HG03469 (cell line): ENCODE measurements around the gene UNC93A.
"Not testable (repeated sequence)": the region's sequence is repeated elsewhere in the genome, so short reads cannot be mapped to it uniquely, and the experiment has no call there.

Experiments
- ATAC-seq: cut with Tn5 transposase; IDR thresholded peaks from one replicate; pipeline ENCODE4 v1.9.1; 2021; ENCODE audit warnings: mild to moderate bottlenecking, moderate library complexity, moderate number of reproducible peaks; ENCODE audit not compliant: unreplicated experiment

Gene UNC93A

DNA sequence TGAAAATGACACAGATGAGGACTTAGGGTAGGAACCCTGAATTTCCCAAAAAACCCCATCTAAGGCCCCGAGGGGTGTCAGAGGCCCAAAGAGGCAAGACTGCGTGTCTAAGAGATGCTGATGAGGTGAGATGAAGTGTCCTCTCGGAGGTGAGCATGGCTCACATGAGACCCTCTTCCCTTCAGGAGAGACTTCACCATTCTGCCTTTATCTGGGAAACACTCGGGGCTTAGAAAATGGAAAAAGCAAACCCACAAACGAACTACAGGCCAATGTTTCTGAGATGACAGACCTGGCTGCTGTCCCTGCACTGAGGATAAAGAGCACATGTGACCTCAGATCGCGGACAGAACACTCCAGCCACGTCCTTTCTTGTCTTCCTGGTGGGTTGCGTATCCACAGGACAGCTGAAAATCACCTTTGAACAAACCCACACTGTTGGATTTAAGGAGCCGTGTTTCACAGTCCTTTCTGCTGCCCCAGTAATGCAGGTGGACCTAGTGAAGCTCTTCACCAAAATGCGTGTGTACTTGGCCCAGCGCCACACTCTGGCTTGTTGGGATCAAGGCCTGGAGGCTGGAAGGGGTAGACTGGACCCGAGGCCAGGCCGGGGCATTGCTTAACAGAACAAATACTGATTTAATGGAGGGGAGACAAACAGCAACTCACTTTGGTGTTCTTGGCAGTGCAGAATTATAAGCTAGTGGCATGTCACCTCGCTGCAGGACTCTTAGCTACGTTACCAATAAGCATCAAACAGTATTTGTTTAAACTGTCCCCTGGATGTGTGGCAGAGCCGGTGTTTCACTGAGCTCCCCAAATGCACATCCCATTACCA is 18.5 kb downstream of the UNC93A start:
- ATAC-seq = not testable (repeated sequence)

GRCh38 chr6:167311286-167311685 is 20.2 kb downstream of the UNC93A start:
- no peak for ATAC-seq

DNA sequence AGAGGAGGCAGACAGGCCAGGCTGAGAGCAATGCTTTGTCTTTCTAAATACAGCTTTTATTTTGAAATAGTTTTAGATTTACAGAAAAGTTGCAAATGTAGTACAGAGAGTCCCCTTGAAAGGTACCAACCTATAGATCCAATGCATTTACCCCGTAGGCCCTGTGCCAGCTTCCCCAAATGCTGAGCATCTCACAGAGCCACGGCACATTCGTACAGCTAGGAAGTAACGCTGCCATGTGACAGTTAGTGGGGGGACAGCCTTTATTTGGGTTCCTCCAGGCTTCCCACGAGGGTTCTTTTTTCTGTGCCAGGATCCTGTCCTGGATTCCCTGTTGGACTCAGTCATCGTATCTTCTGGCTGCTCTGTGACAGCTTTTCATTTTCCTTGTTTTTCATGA is 20.6 kb downstream of the UNC93A start:
- not testable (repeated sequence) for ATAC-seq

DNA sequence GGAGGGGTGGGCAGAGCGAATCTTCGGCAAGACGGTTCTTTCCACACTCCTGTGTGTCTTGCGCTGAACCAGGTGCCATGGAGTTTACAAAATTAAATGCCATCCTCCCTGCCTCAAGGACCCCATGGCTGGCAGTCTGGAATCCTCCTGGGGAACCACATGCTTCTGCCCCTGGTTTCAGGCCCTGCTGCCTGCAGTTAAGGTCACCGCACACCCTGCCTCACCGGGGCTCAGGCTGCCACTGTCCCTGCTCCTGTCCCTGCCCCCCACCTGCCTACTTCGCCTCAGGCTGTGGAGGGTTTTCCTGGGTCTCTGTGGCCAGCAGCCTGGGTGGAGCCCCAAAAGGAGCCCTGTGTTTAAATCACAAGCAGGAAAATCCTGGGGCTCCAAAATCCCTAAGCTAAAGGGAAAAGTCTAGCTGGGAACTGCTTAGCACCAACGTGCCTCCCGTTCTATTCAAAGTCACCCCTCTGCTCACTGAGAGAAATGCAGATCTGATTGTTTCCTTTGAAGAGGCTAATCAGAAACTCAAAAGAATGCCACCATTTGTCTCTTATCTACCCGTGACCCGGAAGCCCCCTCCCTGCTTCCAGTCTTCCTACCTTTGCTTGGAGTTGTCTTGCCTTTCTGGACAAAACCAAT is 23.2 kb downstream of the UNC93A start:
- no peak for ATAC-seq

DNA sequence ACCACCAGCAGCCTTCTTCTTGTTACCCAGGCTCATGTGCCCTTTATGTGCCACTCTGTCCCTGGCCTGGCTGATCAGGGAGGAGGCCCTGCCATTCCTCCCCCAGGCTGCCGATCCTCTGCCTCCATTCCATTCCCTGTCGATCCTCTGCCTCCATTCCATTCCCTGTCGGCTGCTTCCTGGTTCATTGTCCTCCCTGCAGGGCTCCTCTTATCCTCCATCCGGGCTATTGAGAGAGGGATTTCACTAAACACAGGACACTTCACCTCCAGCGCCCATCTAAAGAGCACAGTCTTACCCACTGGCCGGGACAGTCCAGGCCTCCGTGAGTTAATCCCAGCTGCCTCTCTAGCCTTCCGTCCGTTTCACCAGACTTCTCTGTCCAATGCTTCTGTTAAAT is 26.1 kb downstream of the UNC93A start:
- ATAC-seq = no peak

- ATAC-seq = not testable (repeated sequence)
Observed at GRCh38 chr6:167318354-167318753, 27.2 kb downstream of the UNC93A start.

GRCh38 chr6:167318856-167319255 is 27.7 kb downstream of the UNC93A start:
- ATAC-seq = not testable (repeated sequence)

DNA sequence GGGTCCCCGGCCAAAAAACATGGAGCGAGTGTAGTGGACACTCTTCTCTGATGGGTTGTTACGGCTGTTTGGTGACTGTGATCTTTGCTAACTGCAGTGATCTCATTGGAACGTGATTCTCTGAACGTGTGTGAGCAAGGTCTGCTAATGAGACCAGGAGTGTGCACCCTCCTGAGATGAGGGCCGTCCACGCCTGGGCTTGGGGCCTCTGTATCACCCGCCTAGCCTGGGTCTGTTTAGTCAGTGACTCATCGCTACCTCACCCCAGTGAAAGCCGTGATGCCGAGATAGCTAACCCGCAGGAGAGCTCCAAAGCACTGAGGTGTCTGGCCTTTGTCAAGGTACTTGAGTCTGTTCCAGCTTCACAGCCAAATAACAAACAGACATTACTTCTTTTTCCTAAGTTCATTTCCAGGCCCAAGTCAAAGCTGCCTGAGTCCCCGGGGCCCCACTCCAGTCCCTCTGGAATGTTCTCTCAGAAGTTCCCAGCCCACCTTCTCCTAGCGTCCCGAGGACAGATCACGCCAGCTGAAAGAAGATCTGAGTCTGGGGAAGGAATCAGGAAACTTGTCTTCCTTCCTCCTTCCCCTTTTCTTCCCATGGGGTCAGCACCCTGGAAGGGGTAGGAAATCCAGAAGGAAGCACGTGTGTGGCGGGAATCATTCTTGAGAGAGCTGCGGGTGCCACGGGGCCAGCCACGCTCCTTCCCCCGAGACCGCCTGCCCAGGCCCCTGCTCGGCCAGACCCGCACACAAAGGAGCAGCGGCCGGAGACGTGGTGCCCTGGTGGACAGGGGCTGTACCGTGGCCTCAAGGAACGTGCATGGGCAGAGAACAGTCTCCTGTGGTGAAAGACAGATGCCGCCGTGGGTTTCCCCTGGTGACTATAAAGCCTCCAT is 29.0 kb downstream of the UNC93A start:
- not testable (repeated sequence) for ATAC-seq

GRCh38 chr6:167320754-167321056 is 29.6 kb downstream of the UNC93A start:
- not testable (repeated sequence) for ATAC-seq

DNA sequence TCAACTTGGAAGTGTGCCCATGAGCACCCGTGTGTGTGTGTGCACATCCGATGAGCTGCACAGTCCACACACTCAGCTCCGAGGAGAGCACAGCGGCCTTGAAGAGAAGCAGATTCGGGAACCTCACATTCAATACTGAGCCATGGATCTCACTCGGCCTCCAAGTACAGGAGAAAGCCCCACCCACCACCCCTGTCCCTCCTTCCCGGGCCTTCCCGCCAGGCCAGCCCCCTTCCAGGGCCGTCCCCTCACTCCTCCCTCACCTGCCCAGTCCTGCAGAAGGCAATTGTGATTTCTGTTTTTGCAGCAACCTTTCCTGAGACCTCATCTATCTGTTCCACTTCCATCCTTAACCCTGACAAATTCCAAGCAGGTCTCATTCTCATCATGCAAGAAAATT is 30.1 kb downstream of the UNC93A start:
- not testable (repeated sequence) for ATAC-seq

GRCh38 chr6:167323111-167323510 is 32.0 kb downstream of the UNC93A start:
- no peak for ATAC-seq

- no peak for ATAC-seq
Observed at GRCh38 chr6:167324111-167324510, 33.0 kb downstream of the UNC93A start.

DNA sequence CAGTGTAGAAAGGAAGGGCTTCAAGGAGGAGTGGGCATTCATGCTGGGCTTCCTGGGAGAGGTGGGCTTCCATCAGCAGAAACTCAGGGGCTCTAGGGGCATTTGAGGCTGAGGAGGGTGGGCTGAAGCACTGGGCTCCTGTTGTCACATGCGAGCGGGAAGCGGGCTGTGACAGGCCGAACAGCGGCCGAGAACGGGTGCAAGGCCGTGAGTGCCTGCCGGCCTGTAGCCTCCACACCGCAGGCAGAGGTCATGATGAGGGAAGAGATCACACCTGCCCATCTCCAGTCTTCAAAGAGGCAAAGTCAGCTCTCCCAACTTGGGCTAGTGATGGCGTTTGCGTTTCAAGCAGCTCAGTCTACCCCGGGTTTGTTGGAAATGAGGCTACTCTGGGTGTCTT is 34.7 kb downstream of the UNC93A start:
- no peak for ATAC-seq

DNA sequence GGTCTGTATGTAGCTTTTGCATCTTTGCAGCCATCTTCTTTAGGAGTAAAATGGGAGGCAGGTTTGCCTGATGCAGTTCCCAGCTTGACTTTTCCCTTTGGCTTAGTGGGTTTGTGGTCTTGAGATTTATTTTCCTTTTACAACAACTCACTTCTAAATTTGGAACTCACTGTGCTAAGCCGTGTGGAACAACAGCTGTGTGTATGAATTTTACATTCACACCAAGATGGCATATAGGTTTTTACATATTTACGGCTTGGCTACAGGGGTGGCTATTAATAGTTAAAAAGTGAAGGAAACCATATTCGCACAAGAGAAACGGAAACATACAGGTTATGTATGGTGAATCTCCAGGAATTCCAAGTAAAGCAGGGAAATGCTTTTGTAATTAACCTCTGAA is 36.3 kb downstream of the UNC93A start:
- ATAC-seq = no peak

- ATAC-seq = no peak
Observed at GRCh38 chr6:167328086-167328485, 37.0 kb downstream of the UNC93A start.

DNA sequence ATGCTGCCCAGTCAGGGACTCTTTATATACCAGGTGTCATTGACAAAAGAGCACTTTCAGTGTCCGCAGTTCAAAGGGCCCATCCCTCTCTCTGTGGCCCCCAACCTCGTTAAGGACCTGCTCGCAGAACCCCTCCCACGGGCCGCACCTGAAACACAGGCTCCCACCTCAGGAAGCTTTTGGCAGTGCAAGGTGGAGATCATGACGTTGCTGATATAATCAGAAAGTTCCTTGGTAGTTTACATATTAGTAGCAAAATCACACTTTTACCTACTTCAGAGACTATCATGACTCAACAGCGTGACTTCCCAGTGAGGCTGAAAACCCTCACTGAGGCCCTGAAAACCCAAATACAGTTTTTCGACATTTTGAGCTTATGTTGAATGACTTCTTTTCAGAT is 37.9 kb downstream of the UNC93A start:
- ATAC-seq = no peak

- no peak for ATAC-seq
Observed at GRCh38 chr6:167330750-167331149, 39.6 kb downstream of the UNC93A start.

- no peak for ATAC-seq
Observed at GRCh38 chr6:167331565-167331964, 40.5 kb downstream of the UNC93A start.

DNA sequence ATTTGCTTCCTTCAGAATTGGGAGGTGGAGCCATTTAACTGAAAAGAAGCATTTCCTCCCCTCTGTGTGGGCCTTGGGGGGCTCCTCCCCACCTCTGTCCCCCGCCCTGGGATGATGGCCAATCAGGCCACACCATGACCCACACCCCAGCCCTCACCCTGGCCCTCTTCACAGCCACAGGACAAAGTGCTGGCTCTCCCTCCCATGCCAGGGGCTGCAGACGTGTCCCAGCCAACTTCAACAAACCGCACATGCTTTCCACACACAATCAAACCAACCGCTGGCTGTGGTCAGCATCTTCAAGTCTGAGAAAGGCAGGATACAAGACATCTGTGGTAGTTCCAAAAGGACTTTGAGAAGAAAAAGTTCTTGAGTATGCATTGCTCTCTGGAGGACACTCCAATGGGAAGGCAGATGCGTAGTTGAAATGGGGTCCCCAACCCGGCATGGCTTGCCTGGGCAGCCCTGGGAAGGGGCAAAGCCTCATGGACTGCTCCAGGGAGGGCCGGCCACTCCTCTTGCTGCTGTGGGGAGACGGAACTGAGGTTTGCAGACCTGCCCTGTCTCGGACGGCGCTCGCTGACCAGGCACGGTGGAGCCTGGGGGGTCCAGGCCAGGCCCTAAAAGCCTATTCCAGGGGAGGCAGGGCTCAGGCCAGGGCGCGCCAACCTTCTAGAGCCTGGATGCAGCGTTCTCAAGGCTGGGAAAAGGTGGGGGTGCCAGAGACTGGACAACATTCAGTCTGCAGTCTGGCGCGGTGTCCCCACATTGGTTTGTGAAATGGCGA is 45.9 kb downstream of the UNC93A start:
- no peak for ATAC-seq

DNA sequence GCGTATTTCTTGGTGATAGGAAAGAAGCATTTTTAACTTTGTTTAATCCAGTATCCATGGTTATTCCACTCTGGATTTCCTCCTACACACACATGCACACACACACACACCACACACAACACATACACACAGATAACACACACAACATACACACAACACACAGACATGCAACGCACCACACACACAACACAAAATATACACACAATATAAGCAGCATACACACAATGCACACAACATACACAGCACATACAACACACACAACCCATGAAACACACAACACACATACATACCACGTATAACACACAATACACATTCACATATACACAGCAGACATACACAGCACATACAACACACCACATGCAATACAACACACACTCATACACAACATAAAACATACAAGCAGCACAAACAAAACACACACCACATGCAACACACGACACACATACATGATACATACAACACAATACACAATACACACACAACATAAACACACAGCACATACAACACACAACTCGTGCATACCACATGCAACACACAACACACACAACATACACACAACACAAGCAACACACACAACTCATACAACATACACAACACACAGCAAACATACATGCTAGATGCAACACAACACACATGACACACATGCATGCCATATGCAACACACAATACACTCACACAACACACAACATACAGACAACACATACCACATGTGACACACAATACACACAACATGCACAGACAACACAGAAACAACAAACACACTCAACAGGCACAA is 46.7 kb downstream of the UNC93A start:
- no peak for ATAC-seq
